ENCODE results near the gene DMD.

DNA sequence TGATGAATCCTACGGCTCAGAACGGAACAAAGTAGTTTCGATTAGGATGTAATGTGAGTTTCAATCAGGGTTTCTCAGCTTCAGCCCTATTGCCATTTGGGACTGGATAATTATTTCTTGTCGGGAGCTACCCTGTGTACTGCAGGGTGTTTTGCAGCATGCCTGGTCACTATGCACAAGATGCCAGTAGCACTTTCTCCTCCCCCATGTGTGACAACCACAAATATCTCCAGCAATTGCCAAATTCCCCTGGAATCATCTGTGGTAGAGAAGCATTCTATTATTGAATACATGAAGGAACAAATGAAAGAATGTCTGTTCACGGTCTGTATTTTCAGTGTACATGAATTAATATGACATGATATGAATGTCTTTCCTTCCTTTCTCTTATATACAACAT is 1356.6 kb downstream of the DMD start:
- TF ChIP-seq, protein P1, sequence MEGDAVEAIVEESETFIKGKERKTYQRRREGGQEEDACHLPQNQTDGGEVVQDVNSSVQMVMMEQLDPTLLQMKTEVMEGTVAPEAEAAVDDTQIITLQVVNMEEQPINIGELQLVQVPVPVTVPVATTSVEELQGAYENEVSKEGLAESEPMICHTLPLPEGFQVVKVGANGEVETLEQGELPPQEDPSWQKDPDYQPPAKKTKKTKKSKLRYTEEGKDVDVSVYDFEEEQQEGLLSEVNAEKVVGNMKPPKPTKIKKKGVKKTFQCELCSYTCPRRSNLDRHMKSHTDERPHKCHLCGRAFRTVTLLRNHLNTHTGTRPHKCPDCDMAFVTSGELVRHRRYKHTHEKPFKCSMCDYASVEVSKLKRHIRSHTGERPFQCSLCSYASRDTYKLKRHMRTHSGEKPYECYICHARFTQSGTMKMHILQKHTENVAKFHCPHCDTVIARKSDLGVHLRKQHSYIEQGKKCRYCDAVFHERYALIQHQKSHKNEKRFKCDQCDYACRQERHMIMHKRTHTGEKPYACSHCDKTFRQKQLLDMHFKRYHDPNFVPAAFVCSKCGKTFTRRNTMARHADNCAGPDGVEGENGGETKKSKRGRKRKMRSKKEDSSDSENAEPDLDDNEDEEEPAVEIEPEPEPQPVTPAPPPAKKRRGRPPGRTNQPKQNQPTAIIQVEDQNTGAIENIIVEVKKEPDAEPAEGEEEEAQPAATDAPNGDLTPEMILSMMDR (IDR thresholded peaks at IDR 0.05; ENCODE audit: insufficient read depth, low read depth, low read length) = no peak
- TF ChIP-seq EZH2 (IDR thresholded peaks at IDR 0.05; ENCODE audit: insufficient read depth, low read length) = no peak

Measured in astrocyte (in vitro differentiated cells and primary cell).